HG02623 (cell line): ENCODE measurements around the gene NTSR2.

Source experiments
- ATAC-seq: cut with Tn5 transposase; IDR thresholded peaks from one replicate; pipeline ENCODE4 v1.9.1; 2021; ENCODE audit warnings: moderate library complexity; ENCODE audit not compliant: unreplicated experiment

NTSR2 gene

DNA sequence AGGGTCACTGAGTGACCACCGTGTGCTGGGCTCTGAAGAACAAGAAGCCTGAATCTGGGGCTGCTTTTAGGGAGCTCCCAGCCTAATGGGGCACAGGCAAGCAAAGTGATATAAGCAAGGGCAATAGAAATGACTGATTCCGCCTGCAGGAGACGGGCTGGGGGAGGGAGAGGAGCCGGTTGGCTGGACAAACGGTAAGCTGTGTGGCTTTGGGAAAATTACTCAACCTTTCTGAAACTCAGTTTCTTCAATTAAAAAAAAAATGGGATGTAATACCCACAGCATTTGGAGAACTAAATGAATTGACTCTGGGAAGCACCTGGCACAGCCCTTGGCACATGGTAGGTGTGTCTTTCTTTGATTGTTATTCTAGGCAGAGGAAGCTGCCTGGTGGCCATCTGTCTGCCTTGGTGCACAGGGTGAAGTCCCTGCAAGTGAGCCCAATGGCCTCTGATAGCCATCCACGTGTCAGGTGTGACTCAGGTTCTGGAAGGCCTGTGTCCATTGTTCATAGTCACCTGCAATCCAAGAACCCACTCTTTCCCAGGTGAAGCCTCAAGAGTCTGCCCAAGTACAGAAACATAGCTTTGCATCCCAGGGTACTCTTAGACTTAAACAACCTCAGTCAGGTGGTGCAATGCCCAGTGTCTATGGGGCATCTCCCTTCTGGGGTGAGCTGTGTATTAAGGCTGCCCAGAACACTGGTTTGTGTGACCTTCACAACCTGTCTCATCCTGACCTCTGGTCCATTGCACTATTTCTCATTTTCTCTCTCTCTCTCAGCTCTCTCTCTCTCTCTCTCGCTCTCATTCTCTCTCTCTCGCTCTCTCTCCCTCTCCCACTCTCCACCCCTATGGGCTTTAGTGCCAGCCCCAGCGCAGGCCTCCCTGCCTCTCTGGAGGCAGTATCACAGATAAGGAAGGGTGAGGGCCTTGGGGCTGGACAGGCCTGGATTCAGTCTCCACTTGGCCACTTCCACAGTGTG is 30.0 kb upstream of the NTSR2 start:
- no peak for ATAC-seq

DNA sequence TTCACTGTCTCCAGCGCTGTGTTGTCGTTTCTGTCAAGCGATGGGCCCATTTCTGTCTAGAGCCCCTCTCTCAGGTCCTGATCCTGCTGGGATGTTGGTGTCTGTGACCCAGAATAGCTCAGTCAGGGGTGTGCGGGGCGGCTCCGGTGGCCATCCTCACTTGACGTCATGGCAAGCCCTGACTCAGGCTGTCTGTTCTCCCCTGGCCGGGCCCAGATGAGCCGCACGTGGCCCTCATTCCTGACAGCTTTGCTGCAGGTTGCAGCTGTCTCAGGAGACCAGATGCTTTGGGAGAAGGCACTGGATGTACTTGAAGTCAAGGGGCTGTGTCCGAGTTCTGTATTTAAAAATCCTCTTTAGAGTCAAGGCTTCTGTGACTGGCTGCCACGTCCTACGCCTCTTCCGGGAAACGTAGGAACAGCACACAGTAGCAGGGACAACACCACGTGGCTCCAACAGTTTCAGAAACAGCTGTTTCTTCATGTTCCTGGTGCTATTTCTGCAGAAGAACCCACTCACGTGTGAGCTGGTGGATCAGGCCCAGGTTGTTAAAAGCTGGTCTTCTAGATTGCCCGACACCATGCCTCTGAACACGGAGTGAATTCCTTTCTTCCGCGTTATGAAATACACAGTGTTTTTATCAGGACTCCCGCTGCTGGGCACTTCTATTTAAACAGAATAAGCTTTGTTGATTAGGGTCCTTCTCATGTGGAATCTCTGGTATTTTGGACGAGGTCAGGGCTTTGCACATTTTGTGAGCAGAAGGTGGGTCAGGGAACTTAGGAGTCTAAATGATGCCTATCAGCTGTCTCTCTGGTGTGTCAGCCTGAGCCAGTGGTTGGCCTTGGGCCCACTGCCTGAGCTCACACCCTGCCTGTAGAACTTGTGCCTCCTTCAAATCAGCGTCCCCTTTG is 28.3 kb upstream of the NTSR2 start:
- no peak for ATAC-seq

GRCh38 chr2:11697103-11697871 is 27.3 kb upstream of the NTSR2 start:
- ATAC-seq: no peak

- no peak for ATAC-seq
These were observed 26.7 kb upstream of the NTSR2 start for GRCh38 chr2:11696736-11697102.

DNA sequence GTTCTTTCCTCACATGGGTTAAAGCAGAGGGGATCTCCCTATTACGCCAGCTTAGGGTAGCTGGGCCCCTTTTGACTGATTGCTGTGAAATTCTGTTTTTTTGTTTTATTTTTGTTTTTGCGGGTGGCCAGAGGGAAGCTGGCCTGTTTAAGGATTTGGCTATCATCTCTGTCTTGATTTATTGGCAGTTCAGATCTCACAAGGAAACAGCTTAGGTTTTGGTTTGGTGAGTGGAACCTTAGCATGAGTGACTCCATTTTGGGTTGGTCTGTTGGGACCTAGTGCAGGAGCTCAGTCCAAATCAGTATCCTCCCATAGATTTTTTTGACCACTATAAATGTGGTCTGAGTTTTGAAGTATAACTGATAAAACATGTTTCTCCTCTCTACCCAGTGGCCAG is 25.6 kb upstream of the NTSR2 start:
- no peak for ATAC-seq

GRCh38 chr2:11692966-11693521 is 23.0 kb upstream of the NTSR2 start:
- ATAC-seq: peak; percentile 72

DNA sequence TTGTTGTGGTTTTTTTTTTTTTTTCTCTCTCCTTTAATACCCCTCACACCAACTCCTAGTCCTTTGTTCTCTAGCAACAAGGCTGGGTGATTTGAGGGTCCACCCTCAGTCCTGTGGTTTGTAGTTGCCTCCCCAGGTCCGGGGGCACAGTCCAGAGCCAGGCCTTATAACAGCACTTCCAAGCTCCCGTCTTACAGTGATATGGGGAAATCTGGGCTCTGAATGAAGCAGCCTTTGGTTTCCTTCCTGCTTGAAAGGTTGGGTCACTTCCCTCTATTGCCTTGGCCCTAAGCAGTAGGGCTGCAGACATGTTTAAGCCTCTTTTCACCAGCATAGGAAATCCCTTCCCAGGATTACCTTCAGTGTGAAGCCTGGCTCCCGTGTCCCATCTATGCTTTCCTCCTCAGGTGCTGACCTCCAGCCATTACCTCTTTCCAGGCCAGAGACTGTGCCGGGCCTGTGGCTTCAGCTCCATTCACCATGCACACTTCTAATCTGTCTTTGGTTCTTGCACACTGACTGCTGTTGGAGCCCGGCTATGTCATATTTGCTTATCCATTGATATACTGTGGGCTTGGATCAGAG is 21.2 kb upstream of the NTSR2 start:
- no peak for ATAC-seq

DNA sequence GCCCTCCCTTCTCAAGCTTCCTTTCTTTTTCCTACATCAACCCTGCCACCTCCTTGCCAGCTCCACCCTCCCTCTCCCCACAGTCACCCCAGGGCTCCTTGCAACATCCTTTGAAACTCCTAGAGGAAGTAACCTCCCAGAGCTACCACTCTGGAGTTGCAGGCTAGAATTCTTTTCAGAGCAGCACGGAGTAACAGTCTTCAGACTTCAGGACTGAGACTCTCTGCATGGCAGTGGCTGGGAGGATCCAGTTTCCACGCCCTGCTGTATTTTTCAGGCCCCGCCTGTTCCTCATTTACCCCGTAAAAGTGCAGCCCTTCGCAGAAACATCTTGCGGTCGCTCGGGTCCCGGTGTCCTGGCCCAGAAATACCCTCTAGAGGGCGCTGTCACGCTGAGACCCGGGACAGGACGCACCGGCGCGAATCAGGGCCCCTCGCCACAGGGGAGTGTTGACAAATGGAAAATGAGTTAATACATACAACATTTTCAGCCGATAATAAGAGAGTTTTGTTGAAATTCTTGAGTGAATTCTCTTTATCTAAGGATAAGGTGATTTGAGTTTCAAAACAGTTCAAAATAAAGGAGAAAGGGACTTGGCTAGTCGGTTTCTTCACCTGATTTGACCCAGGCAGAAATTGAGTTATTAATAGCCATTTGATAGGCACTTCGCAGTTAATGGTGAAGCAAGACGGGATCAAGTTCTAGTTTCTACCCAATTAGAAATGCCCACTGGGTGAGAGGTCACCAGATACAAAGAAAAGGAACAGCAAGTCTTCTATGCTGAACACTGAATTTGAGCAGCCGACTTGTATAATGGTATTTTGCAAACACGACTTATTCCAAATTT is 18.5 kb upstream of the NTSR2 start:
- ATAC-seq: peak; percentile 65

- no peak for ATAC-seq
These were observed 17.7 kb upstream of the NTSR2 start for GRCh38 chr2:11687736-11688135.

DNA sequence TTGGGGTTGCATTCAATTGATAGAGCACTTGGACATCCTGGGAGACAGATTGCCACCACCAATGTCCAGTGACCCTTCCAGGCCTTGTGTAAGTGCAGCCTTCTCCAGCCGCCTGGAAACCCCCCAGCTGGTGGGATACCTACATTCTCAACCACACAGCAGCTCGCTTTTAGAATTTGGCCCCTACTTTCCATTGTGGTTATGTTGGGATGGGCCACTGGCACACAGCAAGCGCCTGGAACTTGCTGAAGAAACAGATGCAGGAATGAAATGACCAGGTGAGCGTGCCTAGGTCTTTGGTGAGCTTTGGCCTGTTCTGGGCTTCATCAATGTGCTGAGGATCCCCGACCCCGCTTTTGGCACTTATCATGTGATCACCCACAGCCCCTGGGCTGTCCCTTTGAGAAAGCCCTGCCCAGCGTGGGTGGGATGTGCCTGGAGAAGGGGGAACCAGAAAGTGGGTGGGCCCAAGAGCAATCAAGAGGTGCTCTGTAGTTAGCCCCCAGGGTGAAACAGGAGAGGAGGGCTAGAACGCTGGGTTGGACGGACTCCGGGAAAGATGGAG is 16.0 kb upstream of the NTSR2 start:
- no peak for ATAC-seq

DNA sequence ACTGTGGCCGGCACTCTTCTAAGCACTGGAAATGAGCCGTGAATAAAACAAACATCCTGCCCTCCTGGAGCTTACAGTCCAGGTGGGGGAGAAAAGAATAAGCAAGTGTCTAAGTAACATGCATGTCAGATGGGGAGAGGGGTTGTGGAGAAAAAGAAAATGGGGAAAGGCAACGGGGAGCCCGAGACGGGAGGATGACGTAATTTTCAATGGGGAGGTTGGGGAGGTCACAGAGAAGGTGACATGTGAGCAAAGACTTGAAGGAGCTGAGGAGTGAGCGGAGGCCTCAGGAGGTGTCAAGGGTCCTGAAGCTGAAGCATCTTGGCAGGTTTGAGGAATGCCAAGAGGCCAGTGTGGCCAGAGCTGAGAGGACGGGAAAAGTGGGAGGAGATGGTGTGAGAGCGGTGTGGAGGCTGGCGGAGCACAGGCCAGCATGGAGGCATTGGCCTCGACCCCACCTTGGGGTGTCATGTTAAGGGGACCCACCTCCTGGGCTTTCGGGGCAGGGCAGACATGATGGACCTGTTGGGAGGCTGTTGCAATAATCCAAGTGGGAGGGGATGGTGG is 15.0 kb upstream of the NTSR2 start:
- ATAC-seq: no peak

- no peak for ATAC-seq
These were observed 14.0 kb upstream of the NTSR2 start for GRCh38 chr2:11683966-11684365.

- no peak for ATAC-seq
These were observed 13.5 kb upstream of the NTSR2 start for GRCh38 chr2:11683476-11683875.

- no peak for ATAC-seq
These were observed 12.6 kb upstream of the NTSR2 start for GRCh38 chr2:11682590-11682915.

DNA sequence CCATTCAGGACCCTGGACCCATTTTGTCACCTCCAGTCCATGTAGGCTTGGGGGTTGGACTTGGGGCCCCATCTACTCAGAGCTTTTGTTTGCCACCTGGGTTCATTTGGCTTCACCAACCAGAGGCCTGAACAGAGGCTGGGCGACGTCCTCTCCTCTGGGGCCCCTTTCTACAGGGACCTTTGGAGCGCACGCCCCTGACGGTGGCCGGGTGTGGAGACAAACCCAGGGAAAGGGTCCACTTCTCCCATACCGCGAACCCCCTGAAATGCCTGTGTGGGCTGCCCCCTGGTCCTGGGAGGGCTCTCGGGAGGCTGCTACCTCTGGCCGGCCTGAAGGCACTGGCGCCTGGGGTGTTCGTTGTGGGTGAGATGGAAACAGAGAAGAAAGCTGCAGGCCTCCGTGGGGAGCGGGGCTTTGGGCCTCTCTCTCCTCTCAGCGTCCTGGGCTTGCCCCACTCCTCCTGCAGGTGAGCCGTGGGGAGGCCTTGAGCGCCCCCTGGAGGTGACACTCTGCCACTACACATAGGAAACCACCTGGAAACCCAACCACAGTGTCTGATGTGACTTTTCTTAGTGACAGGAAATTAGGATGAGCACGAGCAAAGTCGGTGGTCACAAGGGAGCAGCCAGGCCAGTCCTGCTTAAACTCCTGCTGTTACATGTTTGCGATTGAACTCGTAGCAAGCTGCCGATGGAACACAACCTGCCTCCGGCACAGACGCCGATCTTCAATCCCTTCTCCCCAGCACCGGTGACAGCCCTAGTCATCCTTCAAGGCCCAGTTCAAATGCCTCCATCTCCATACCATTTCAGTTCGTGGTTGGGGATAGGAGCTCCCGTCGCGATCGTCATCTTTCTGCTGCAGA is 12.0 kb upstream of the NTSR2 start:
- no peak for ATAC-seq

DNA sequence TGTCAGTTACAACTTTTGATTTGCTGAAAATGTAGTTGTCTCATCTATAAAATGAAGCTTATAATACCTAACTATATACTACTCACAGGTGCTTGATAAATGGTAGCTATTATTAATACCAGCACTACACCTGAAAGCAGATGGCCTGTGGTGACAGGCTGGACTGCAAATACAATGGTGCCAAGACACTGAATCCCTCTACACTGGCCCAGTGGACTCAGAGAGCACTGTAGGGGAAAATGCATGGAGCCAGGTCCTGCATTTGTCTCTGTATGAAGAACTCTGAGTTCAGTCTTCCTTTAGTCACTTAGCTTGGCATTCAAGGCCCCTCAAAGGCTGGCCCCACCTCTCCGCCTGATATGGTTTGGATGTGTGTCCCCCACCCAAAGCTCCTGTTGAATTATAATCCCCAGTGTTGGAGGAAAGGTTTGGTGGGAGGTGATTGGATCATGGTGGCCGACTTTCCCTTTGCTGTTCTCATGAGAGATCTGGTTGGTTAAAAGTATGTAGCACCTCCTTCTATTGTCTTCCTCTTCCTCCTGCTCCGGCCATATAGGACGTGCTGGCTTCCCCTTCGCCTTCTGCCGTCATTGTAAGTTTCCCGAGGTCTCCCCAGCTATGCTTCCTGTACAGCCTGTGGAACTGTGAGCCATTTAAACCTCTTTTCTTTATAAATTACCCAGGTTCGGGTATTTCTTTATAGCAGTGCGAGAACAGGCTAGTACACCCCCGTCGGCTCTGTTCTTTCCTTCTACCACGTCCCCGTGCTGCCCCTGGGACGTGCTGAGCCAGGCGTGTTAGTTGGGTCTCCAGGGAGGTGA is 11.1 kb upstream of the NTSR2 start:
- no peak for ATAC-seq
